PC-3 (cell line): ENCODE measurements around the gene PRRX1. TPM values are rescaled to one million over a fixed set of nuclear protein-coding genes. Genes with fewer than 3 reads are reported as not detected.

Experiments used
- ATAC-seq: fragments of 200-7000 bp; cut with Tn5 transposase; 2 replicates; pipeline ENCODE4 v1.9.1; 2020; ENCODE audit warnings: mild to moderate bottlenecking, moderate library complexity
- BruUV-seq: library from RNA; stranded (reverse); fragments of 400-500 nt; replicated peaks from 2 replicates; lab custom pipeline; 2021; lab: Mats Ljungman, UMichigan
- CTCF ChIA-PET: fragments of 300-600 bp; sonication (Branson Sonifier 250); formaldehyde crosslinking; loops from one replicate; lab custom pipeline; 2022; ENCODE audit warnings: antibody characterized with exemption; lab: Charles Lee
- POLR2A ChIA-PET: fragments of 300-600 bp; sonication (Branson Sonifier 250); formaldehyde crosslinking; loops from one replicate; lab custom pipeline; 2022; ENCODE audit warnings: antibody characterized with exemption; ENCODE audit not compliant: unreplicated experiment; lab: Charles Lee
- DNase-seq: peaks from one replicate; pipeline ENCODE4 v3.0.0-alpha.2; 2015
- H2AFZ ChIP-seq: fragments of 300-600 bp; sonication (generic); 2 replicates; pipeline ENCODE4 v1.6.0; 2016; ENCODE audit warnings: antibody characterized with exemption, low read length
- H3F3A ChIP-seq: fragments of 300-600 bp; sonication (generic); one replicate; pipeline ENCODE4 v1.6.0; 2017; ENCODE audit warnings: antibody characterized with exemption, low read length, control low read depth, mild to moderate bottlenecking; ENCODE audit not compliant: unreplicated experiment
- H3K27ac ChIP-seq: fragments of 300-600 bp; sonication (generic); 2 replicates; pipeline ENCODE4 v1.5.1; 2016; ENCODE audit warnings: mild to moderate bottlenecking, low read length
- H3K27me3 ChIP-seq: fragments of 300-600 bp; sonication (generic); 2 replicates; pipeline ENCODE4 v1.6.1; 2016; ENCODE audit warnings: low read length, mixed read lengths
- H3K36me3 ChIP-seq: fragments of 300-600 bp; sonication (generic); 2 replicates; pipeline ENCODE4 v1.6.1; 2016; ENCODE audit warnings: low read depth, mixed run types, low read length, mixed read lengths
- H3K4me1 ChIP-seq: fragments of 300-600 bp; sonication (generic); 2 replicates; pipeline ENCODE4 v1.5.1; 2016; ENCODE audit warnings: low read length; ENCODE audit not compliant: insufficient read depth
- H3K4me2 ChIP-seq: fragments of 300-600 bp; sonication (generic); 2 replicates; pipeline ENCODE4 v1.6.0; 2016; ENCODE audit warnings: low read length
- H3K4me3 ChIP-seq: fragments of 300-600 bp; sonication (generic); 2 replicates; pipeline ENCODE4 v1.5.1; 2016; ENCODE audit warnings: mild to moderate bottlenecking, low read length, mixed read lengths
- H3K79me2 ChIP-seq: fragments of 300-600 bp; sonication (generic); 2 replicates; pipeline ENCODE4 v1.6.1; 2017; ENCODE audit warnings: low read length, mixed read lengths
- H3K9ac ChIP-seq: fragments of 300-600 bp; sonication (generic); 2 replicates; pipeline ENCODE4 v1.6.0; 2016; ENCODE audit warnings: mild to moderate bottlenecking, low read length
- H3K9me2 ChIP-seq: fragments of 300-600 bp; sonication (generic); replicated peaks from 2 replicates; pipeline ENCODE4 v1.6.1; 2016; ENCODE audit warnings: mixed run types, low read length, mixed read lengths
- H3K9me3 ChIP-seq: fragments of 300-600 bp; sonication (generic); 2 replicates; pipeline ENCODE4 v1.6.1; 2016; ENCODE audit warnings: low read length, mixed read lengths
- H4K20me1 ChIP-seq: fragments of 300-600 bp; sonication (generic); 2 replicates; pipeline ENCODE4 v1.6.1; 2016; ENCODE audit warnings: low read length, mixed read lengths
- CTCF ChIP-seq: fragments of 300-600 bp; sonication (generic); conservative IDR thresholded peaks from 2 replicates; pipeline ENCODE4 v1.5.1; 2017; ENCODE audit warnings: antibody characterized with exemption, low read depth, mild to moderate bottlenecking, low read length
- EZH2 ChIP-seq: fragments of 300-600 bp; sonication (generic); IDR thresholded peaks from one replicate; pipeline ENCODE4 v1.6.1; 2017; ENCODE audit warnings: antibody characterized with exemption, mild to moderate bottlenecking, low read length; ENCODE audit not compliant: unreplicated experiment
- EZH2phosphoT487 ChIP-seq: fragments of 300-600 bp; sonication (generic); IDR thresholded peaks from 2 replicates; pipeline ENCODE4 v1.6.1; 2018; ENCODE audit warnings: mild to moderate bottlenecking, antibody characterized with exemption, low read length, borderline replicate concordance
- intact Hi-C: fragments of 100-400 bp; cut with micrococcal nuclease; formaldehyde crosslinking; loops from 2 replicates; pipeline ENCODE4 v1.9.0; 2023
- total RNA-seq: library from RNA; depleted of rRNA; stranded (reverse); fragments of >200 nt; gene quantifications from 2 replicates; pipeline ENCODE4 v1.2.3, GENCODE V29; 2014

The PRRX1 gene
- total RNA-seq, 1 experiment from 2014 or later = not detected

- H3K36me3 ChIP-seq = no peaks in the 10 kb centered on the region
- H3K9me2 ChIP-seq = no peaks in the 10 kb centered on the region
- no peak overlapping the region for H3K27ac ChIP-seq
- TF ChIP-seq CTCF (no peak), EZH2 (no peak), EZH2phosphoT487 (no peak)
- no TSS peak for BruUV-seq
- intact Hi-C loops = no loop called here
- no peaks in the 10 kb centered on the region for H3K4me1 ChIP-seq
- H3K9ac ChIP-seq = no peak overlapping the region
- no peak overlapping the region for H3K4me3 ChIP-seq
- H2AFZ ChIP-seq = no peak overlapping the region
- ChIA-PET CTCF (no interaction called here), POLR2A (no interaction called here)
- H4K20me1 ChIP-seq = no peaks in the 10 kb centered on the region
- no peaks in the 10 kb centered on the region for H3K9me3 ChIP-seq
- H3K4me2 ChIP-seq = no peak overlapping the region
- H3K27me3 ChIP-seq = peaks cover 19% of the 10 kb centered on the region
- H3F3A ChIP-seq = no peaks in the 10 kb centered on the region
- ATAC-seq = no peak
- DNase-seq = no peak
- no peaks in the 10 kb centered on the region for H3K79me2 ChIP-seq
Observed at GRCh38 chr1:170678027-170678600, 14.2 kb downstream of the PRRX1 start.

- Histone ChIP-seq H3K79me2 (no peaks in the 10 kb centered on the region), H3K27me3 (no peaks in the 10 kb centered on the region), H3K36me3 (no peaks in the 10 kb centered on the region), H3K9me2 (no peaks in the 10 kb centered on the region), H3K9ac (no peak overlapping the region), H4K20me1 (no peaks in the 10 kb centered on the region), H3K4me3 (no peak overlapping the region), H2AFZ (no peak overlapping the region), H3K27ac (no peak overlapping the region), H3K4me1 (no peaks in the 10 kb centered on the region), H3F3A (no peaks in the 10 kb centered on the region), H3K9me3 (no peaks in the 10 kb centered on the region), H3K4me2 (no peak overlapping the region)
- ChIA-PET POLR2A (no interaction called here), CTCF (no interaction called here)
- DNase-seq (no peak), ATAC-seq (no peak)
- BruUV-seq = no TSS peak
- TF ChIP-seq CTCF = no peak
- TF ChIP-seq EZH2 = no peak
- TF ChIP-seq EZH2phosphoT487 = no peak
- intact Hi-C loops = no loop called here
Observed at GRCh38 chr1:170680428-170680827, 16.5 kb downstream of the PRRX1 start.

GRCh38 chr1:170682169-170682568 lies 18.2 kb downstream of the PRRX1 start:
- H3K9ac ChIP-seq = no peak overlapping the region
- no peak overlapping the region for H2AFZ ChIP-seq
- no peaks in the 10 kb centered on the region for H3F3A ChIP-seq
- H3K4me3 ChIP-seq = no peak overlapping the region
- H3K4me2 ChIP-seq = no peak overlapping the region
- ATAC-seq (no peak), DNase-seq (no peak)
- H3K4me1 ChIP-seq = no peaks in the 10 kb centered on the region
- CTCF ChIA-PET = no interaction called here
- H3K9me2 ChIP-seq = no peaks in the 10 kb centered on the region
- H3K27ac ChIP-seq = no peak overlapping the region
- BruUV-seq = no TSS peak
- H3K27me3 ChIP-seq = no peaks in the 10 kb centered on the region
- POLR2A ChIA-PET = no interaction called here
- intact Hi-C loops = no loop called here
- TF ChIP-seq CTCF (no peak), EZH2 (no peak), EZH2phosphoT487 (no peak)
- H3K79me2 ChIP-seq = no peaks in the 10 kb centered on the region
- H3K9me3 ChIP-seq = no peaks in the 10 kb centered on the region
- no peaks in the 10 kb centered on the region for H3K36me3 ChIP-seq
- H4K20me1 ChIP-seq = no peaks in the 10 kb centered on the region
